GM12878 (cell line): ENCODE data around the gene GANAB. TPM values are rescaled to one million over a fixed set of nuclear protein-coding genes. Genes with fewer than 3 reads are reported as not detected.

Experiments
- ATF3 ChIP-seq: IDR thresholded peaks from 2 replicates; pipeline ENCODE4 v1.6.1; 2011; ENCODE audit warnings: low read depth, mild to moderate bottlenecking, low read length, moderate library complexity, borderline replicate concordance; ENCODE audit errors: extremely low read depth
- ATF7 ChIP-seq: fragments of 450-650 bp; IDR thresholded peaks from 2 replicates; pipeline ENCODE4 v1.6.1; 2016; ENCODE audit warnings: low read depth, mild to moderate bottlenecking
- CBFB ChIP-seq: IDR thresholded peaks from 2 replicates; pipeline ENCODE4 v1.6.1; 2016; ENCODE audit warnings: antibody characterized with exemption, low read depth
- CBX5 ChIP-seq: sonication (generic); IDR thresholded peaks from 2 replicates; pipeline ENCODE4 v1.6.1; 2016; ENCODE audit warnings: low read depth, moderate library complexity, mild to moderate bottlenecking, inconsistent platforms
- CREM ChIP-seq: IDR thresholded peaks from 2 replicates; pipeline ENCODE4 v1.6.1; 2014; ENCODE audit warnings: antibody characterized with exemption, low read depth
- EED ChIP-seq: sonication (generic); IDR thresholded peaks from 2 replicates; pipeline ENCODE4 v1.6.1; 2016; ENCODE audit warnings: antibody characterized with exemption, low read depth
- ELK1 ChIP-seq: IDR thresholded peaks from 2 replicates; pipeline ENCODE4 v1.6.1; 2012; ENCODE audit warnings: low read depth, low read length, improper control_type of control experiment
- ETV6 ChIP-seq, 2 experiments: fragments of 450-650 bp in 1 of 2; IDR thresholded peaks in 1 of 2; conservative IDR thresholded peaks in 1 of 2; 2 replicates each; pipeline ENCODE4 v1.6.1; 2014; ENCODE audit warnings: antibody characterized with exemption in 1 of 2, borderline replicate concordance in 1 of 2, low read depth in 1 of 2, mild to moderate bottlenecking in 1 of 2, moderate library complexity in 1 of 2
- IRF3 ChIP-seq: fragments of 450-650 bp; IDR thresholded peaks from 2 replicates; pipeline ENCODE4 v1.6.1; 2014; ENCODE audit warnings: mild to moderate bottlenecking
- KLF5 ChIP-seq: fragments of 450-650 bp; IDR thresholded peaks from 2 replicates; pipeline ENCODE4 v1.6.1; 2014; ENCODE audit warnings: mild to moderate bottlenecking; ENCODE audit not compliant: partially characterized antibody
- MTA2 ChIP-seq: fragments of 450-650 bp; IDR thresholded peaks from 2 replicates; pipeline ENCODE4 v1.6.1; 2016; ENCODE audit warnings: low read depth, mild to moderate bottlenecking, moderate library complexity
- NR2C1 ChIP-seq: fragments of 450-650 bp; IDR thresholded peaks from 2 replicates; pipeline ENCODE4 v1.6.1; 2017; ENCODE audit warnings: antibody characterized with exemption, mild to moderate bottlenecking, moderate library complexity
- NR2F1 ChIP-seq: fragments of 450-650 bp; conservative IDR thresholded peaks from 2 replicates; pipeline ENCODE4 v1.6.1; 2017; ENCODE audit warnings: mild to moderate bottlenecking
- PKNOX1 ChIP-seq: fragments of 450-650 bp; IDR thresholded peaks from 2 replicates; pipeline ENCODE4 v1.6.1; 2016; ENCODE audit warnings: mild to moderate bottlenecking
- POLR2AphosphoS5 ChIP-seq: IDR thresholded peaks from 2 replicates; pipeline ENCODE4 v1.6.1; 2011; ENCODE audit warnings: mild to moderate bottlenecking, low read length, inconsistent platforms
- RB1 ChIP-seq: fragments of 450-650 bp; formaldehyde crosslinking; IDR thresholded peaks from 2 replicates; pipeline ENCODE4 v1.6.1; 2017; ENCODE audit warnings: mild to moderate bottlenecking, borderline replicate concordance
- RELA ChIP-seq: fragments of 450-650 bp; IDR thresholded peaks from 2 replicates; pipeline ENCODE4 v1.8.0; 2014; ENCODE audit warnings: borderline replicate concordance; ENCODE audit not compliant: partially characterized antibody
- SMAD1 ChIP-seq: fragments of 450-650 bp; IDR thresholded peaks from 2 replicates; pipeline ENCODE4 v1.6.1; 2018; ENCODE audit warnings: mild to moderate bottlenecking, low read depth; ENCODE audit not compliant: partially characterized antibody
- SUPT20H ChIP-seq: IDR thresholded peaks from 2 replicates; pipeline ENCODE4 v1.6.1; 2011; ENCODE audit warnings: low read depth, mild to moderate bottlenecking, low read length, moderate library complexity, borderline replicate concordance; ENCODE audit not compliant: control insufficient read depth
- TCF12 ChIP-seq: IDR thresholded peaks from 2 replicates; pipeline ENCODE4 v1.6.1; 2011; ENCODE audit warnings: low read depth, mild to moderate bottlenecking, low read length
- TCF3 ChIP-seq: IDR thresholded peaks from 2 replicates; pipeline ENCODE4 v1.6.1; 2012; ENCODE audit warnings: low read depth, mild to moderate bottlenecking, low read length, borderline replicate concordance; ENCODE audit not compliant: insufficient read depth
- YY1 ChIP-seq: IDR thresholded peaks from 2 replicates; pipeline ENCODE4 v1.6.1; 2011; ENCODE audit warnings: low read depth, mild to moderate bottlenecking, low read length
- ZNF384 ChIP-seq: IDR thresholded peaks from 2 replicates; pipeline ENCODE4 v1.6.1; 2012; ENCODE audit warnings: low read depth, mild to moderate bottlenecking, low read length, improper control_type of control experiment, borderline replicate concordance
- polyA plus RNA-seq, 11 experiments: library from polyadenylated mRNA; depleted of rRNA in 4 of 11; unstranded in 6 of 11; stranded (reverse) in 5 of 11; fragments of >200 nt; fragmentation: Nextera tagmentation in 4 of 11; fragmentation: Illumina TruSeq in 1 of 11; extraction: Ambion mirVana in 4 of 11; extraction: Trizol in 1 of 11; gene quantifications; 1 replicate in 1 of 11; 2 replicates in 10 of 11; pipeline versions ENCODE4 v1.2.1 to v1.2.3, GENCODE V29; 2011 to 2016; ENCODE audit warnings: inconsistent platforms in 2 of 11, missing spikeins in 2 of 11, low read depth in 1 of 11
- total RNA-seq, 4 experiments: library from RNA; depleted of rRNA in 3 of 4; stranded (reverse); fragments of >200 nt in 3 of 4; fragmentation: Illumina TruSeq in 1 of 4; extraction: Trizol in 1 of 4; gene quantifications; 2 replicates each; pipeline versions ENCODE4 v1.2.1 to v1.2.3, GENCODE V29; 2013 to 2021
- TF ChIP-seq, protein P1 (sequence below): fragments of 450-650 bp; formaldehyde crosslinking; IDR thresholded peaks from 2 replicates; pipeline ENCODE4 v1.5.0; 2022; ENCODE audit warnings: mild to moderate bottlenecking, missing genetic modification characterization

GANAB gene
- total and polyA plus RNA-seq, 10 of the 15 experiments (the other 5 are each of a cell fraction or from before 2014, with no cell fraction given) = 4.5 to 175 (median 102) TPM

- TF ChIP-seq, protein P1, sequence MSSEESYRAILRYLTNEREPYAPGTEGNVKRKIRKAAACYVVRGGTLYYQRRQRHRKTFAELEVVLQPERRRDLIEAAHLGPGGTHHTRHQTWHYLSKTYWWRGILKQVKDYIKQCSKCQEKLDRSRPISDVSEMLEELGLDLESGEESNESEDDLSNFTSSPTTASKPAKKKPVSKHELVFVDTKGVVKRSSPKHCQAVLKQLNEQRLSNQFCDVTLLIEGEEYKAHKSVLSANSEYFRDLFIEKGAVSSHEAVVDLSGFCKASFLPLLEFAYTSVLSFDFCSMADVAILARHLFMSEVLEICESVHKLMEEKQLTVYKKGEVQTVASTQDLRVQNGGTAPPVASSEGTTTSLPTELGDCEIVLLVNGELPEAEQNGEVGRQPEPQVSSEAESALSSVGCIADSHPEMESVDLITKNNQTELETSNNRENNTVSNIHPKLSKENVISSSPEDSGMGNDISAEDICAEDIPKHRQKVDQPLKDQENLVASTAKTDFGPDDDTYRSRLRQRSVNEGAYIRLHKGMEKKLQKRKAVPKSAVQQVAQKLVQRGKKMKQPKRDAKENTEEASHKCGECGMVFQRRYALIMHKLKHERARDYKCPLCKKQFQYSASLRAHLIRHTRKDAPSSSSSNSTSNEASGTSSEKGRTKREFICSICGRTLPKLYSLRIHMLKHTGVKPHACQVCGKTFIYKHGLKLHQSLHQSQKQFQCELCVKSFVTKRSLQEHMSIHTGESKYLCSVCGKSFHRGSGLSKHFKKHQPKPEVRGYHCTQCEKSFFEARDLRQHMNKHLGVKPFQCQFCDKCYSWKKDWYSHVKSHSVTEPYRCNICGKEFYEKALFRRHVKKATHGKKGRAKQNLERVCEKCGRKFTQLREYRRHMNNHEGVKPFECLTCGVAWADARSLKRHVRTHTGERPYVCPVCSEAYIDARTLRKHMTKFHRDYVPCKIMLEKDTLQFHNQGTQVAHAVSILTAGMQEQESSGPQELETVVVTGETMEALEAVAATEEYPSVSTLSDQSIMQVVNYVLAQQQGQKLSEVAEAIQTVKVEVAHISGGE (CRISPR knock-in tag) = peak; percentile 41; the same call in 1 of the 2 replicates
- peak; percentile 77 for TF ChIP-seq ELK1
- TF ChIP-seq CBFB = peak; percentile 99
- peak; percentile 68; the same call in 1 of the 2 replicates for TF ChIP-seq YY1
- peak; percentile 50 for TF ChIP-seq KLF5
- TF ChIP-seq ATF7 = peak; percentile 47; the same call in 1 of the 2 replicates
- TF ChIP-seq ATF3 = no peak
- TF ChIP-seq PKNOX1 = no peak
- peak; percentile 35 for TF ChIP-seq RELA
- TF ChIP-seq NR2F1 = peak; percentile 74; the same call in 1 of the 2 replicates
- peak; percentile 86 for TF ChIP-seq TCF12
- peak in 1 of 2 experiments; percentile 17; a peak in 1 of 4 replicates for TF ChIP-seq ETV6 (conservative IDR thresholded peaks at IDR 0.05 in 1 of 2, IDR thresholded peaks at IDR 0.05 in 1 of 2; ENCODE audit: borderline replicate concordance in 1 of 2, low read depth in 1 of 2)
- peak; percentile 48 for TF ChIP-seq CREM
- 0 out of 2 replicates have a peak, but pooled peaks have one; percentile 52 for TF ChIP-seq NR2C1
- TF ChIP-seq POLR2AphosphoS5 = peak; percentile 100
- TF ChIP-seq RB1 = no peak
- peak; percentile 95 for TF ChIP-seq TCF3
- no peak for TF ChIP-seq ZNF384
- TF ChIP-seq SUPT20H = no peak
- 0 out of 2 replicates have a peak, but pooled peaks have one; percentile 36 for TF ChIP-seq EED
- TF ChIP-seq SMAD1 = peak; percentile 90
- TF ChIP-seq IRF3 = 0 out of 2 replicates have a peak, but pooled peaks have one; percentile 15
- TF ChIP-seq MTA2 = 0 out of 2 replicates have a peak, but pooled peaks have one; percentile 38
- peak; percentile 59; the same call in 1 of the 2 replicates for TF ChIP-seq CBX5
Measured at GRCh38 chr11:62665075-62665598, 18.7 kb upstream of the GANAB start, which contains the start of the genes C11orf98 and CSKMT (continued).
